Adipose tissue (tissue), 3 donors: ENCODE measurements around the gene TMEM258. TPM values are rescaled to one million over a fixed set of nuclear protein-coding genes. Genes with fewer than 3 reads are reported as not detected.

Source experiments
- polyA plus RNA-seq, 3 donors: library from polyadenylated mRNA; stranded (reverse); fragments of 200-250 nt; gene quantifications; one replicate each; pipeline ENCODE4 v1.2.3, GENCODE V29; 2013
- donor health status: healthy with polysubstance abuse.
- donor health status: Bipolar disorder and iron deficiency.
- donor health status: healthy.

The TMEM258 gene
- polyA plus RNA-seq, 3 donors = 163 to 234 (median 214) TPM

Other genes with a start within 250 kb of the TMEM258 start
- gene SYT7, start 211.5 kb downstream of the TMEM258 start, polyA plus RNA-seq = 10 to 100 TPM in 1 of 3 donors, 1 to 10 TPM in 2; 2.4 to 11.1 (median 6.9) TPM
- 1 to 10 TPM; 1.1 to 2.6 (median 2.1) TPM for gene DAGLA, start 112.2 kb downstream of the TMEM258 start, polyA plus RNA-seq
- gene MYRF, start 40.0 kb downstream of the TMEM258 start, polyA plus RNA-seq = 10 to 100 TPM in 1 of 3 donors, 1 to 10 TPM in 2; 4.0 to 13.4 (median 7.5) TPM
- 1 to 10 TPM; 4.8 to 6.5 (median 6.3) TPM for gene FEN1, start 312 bp upstream of the TMEM258 start, polyA plus RNA-seq
- 10 to 100 TPM in 2 of 3 donors, 1 to 10 TPM in 1; 5.9 to 33.6 (median 29.6) TPM for gene FADS1, start 24.4 kb upstream of the TMEM258 start, polyA plus RNA-seq
- gene FADS2, start 35.7 kb upstream of the TMEM258 start, polyA plus RNA-seq = 10 to 100 TPM; 10.2 to 42.1 (median 27.9) TPM
- gene FADS3, start 98.9 kb upstream of the TMEM258 start, polyA plus RNA-seq = 100 to 1,000 TPM in 1 of 3 donors, 10 to 100 TPM in 2; 32.5 to 267 (median 64.1) TPM
- gene RAB3IL1, start 125.0 kb upstream of the TMEM258 start, polyA plus RNA-seq = 10 to 100 TPM in 2 of 3 donors, 1 to 10 TPM in 1; 4.0 to 44.5 (median 16.4) TPM
- 10 to 100 TPM in 1 of 3 donors, 1 to 10 TPM in 2; 3.0 to 14.8 (median 5.2) TPM for gene BEST1, start 157.8 kb upstream of the TMEM258 start, polyA plus RNA-seq
- gene FTH1, start 175.0 kb upstream of the TMEM258 start, polyA plus RNA-seq = over 10,000 TPM in 1 of 3 donors, 1,000 to 10,000 TPM in 2; 2,935 to 16,025 (median 7,473) TPM